BLaER1 (cell line): ENCODE data around the gene ASTN1.

Experiments
- H3K27ac ChIP-seq: shearing (Covaris generic); formaldehyde crosslinking; 2 replicates; pipeline ENCODE4 v1.8.1; 2022
- H3K27me3 ChIP-seq: shearing (Covaris generic); formaldehyde crosslinking; 2 replicates; pipeline ENCODE4 v1.8.1; 2022
- H3K36me3 ChIP-seq: shearing (Covaris generic); formaldehyde crosslinking; 2 replicates; pipeline ENCODE4 v1.8.1; 2022
- H3K4me1 ChIP-seq: shearing (Covaris generic); formaldehyde crosslinking; 2 replicates; pipeline ENCODE4 v1.8.1; 2022
- H3K4me2 ChIP-seq: shearing (Covaris generic); formaldehyde crosslinking; 2 replicates; pipeline ENCODE4 v1.8.1; 2022
- H3K4me3 ChIP-seq: shearing (Covaris generic); formaldehyde crosslinking; 2 replicates; pipeline ENCODE4 v1.8.1; 2022
- H3K9ac ChIP-seq: shearing (Covaris generic); formaldehyde crosslinking; 2 replicates; pipeline ENCODE4 v1.8.1; 2022
- H3K9me3 ChIP-seq: shearing (Covaris generic); formaldehyde crosslinking; 2 replicates; pipeline ENCODE4 v1.8.1; 2022
- H4K20me1 ChIP-seq: shearing (Covaris generic); formaldehyde crosslinking; 2 replicates; pipeline ENCODE4 v1.8.1; 2022
- Cebpa-rat ChIP-seq: shearing (Covaris generic); IDR thresholded peaks from 2 replicates; pipeline ENCODE4 v1.8.1; 2022

ASTN1 gene

GRCh38 chr1:177116941-177117340 lies 47.6 kb downstream of the ASTN1 start:
- H4K20me1 ChIP-seq, result no peaks in the 10 kb centered on the region
- no peak overlapping the region for H3K4me2 ChIP-seq
- H3K36me3 ChIP-seq, result no peaks in the 10 kb centered on the region
- no peaks in the 10 kb centered on the region for H3K27me3 ChIP-seq
- no peak overlapping the region for H3K9ac ChIP-seq
- no peak for TF ChIP-seq Cebpa-rat
- H3K27ac ChIP-seq, result no peak overlapping the region
- H3K4me1 ChIP-seq, result peaks cover 35% of the 10 kb centered on the region
- no peak overlapping the region for H3K4me3 ChIP-seq
- H3K9me3 ChIP-seq, result no peaks in the 10 kb centered on the region

GRCh38 chr1:177106614-177107365 lies 57.7 kb downstream of the ASTN1 start:
- H3K27me3 ChIP-seq, result no peaks in the 10 kb centered on the region
- H3K4me2 ChIP-seq, result no peak overlapping the region
- H3K4me1 ChIP-seq, result peaks cover 9% of the 10 kb centered on the region
- no peaks in the 10 kb centered on the region for H3K9me3 ChIP-seq
- no peak for TF ChIP-seq Cebpa-rat
- H4K20me1 ChIP-seq, result no peaks in the 10 kb centered on the region
- no peak overlapping the region for H3K27ac ChIP-seq
- no peaks in the 10 kb centered on the region for H3K36me3 ChIP-seq
- no peak overlapping the region for H3K4me3 ChIP-seq
- H3K9ac ChIP-seq, result no peak overlapping the region

- no peaks in the 10 kb centered on the region for H3K36me3 ChIP-seq
- H3K4me3 ChIP-seq, result no peak overlapping the region
- no peak overlapping the region for H3K27ac ChIP-seq
- no peak overlapping the region for H3K4me2 ChIP-seq
- H4K20me1 ChIP-seq, result no peaks in the 10 kb centered on the region
- H3K4me1 ChIP-seq, result peaks cover 9% of the 10 kb centered on the region
- no peaks in the 10 kb centered on the region for H3K27me3 ChIP-seq
- H3K9ac ChIP-seq, result no peak overlapping the region
- no peak for TF ChIP-seq Cebpa-rat
- H3K9me3 ChIP-seq, result no peaks in the 10 kb centered on the region
These were observed 58.3 kb downstream of the ASTN1 start for GRCh38 chr1:177106196-177106595.

GRCh38 chr1:177103005-177103852 lies 61.3 kb downstream of the ASTN1 start:
- H3K4me2 ChIP-seq, result peak overlapping the region; percentile 13; the same call in 1 of the 2 replicates
- no peaks in the 10 kb centered on the region for H3K9me3 ChIP-seq
- no peak overlapping the region for H3K4me3 ChIP-seq
- no peak overlapping the region for H3K27ac ChIP-seq
- H3K4me1 ChIP-seq, result peaks cover 9% of the 10 kb centered on the region
- H3K9ac ChIP-seq, result no peak overlapping the region
- no peaks in the 10 kb centered on the region for H3K36me3 ChIP-seq
- no peaks in the 10 kb centered on the region for H3K27me3 ChIP-seq
- no peak for TF ChIP-seq Cebpa-rat
- no peaks in the 10 kb centered on the region for H4K20me1 ChIP-seq

- Histone ChIP-seq H3K9ac (no peak overlapping the region), H4K20me1 (no peaks in the 10 kb centered on the region), H3K4me2 (no peak overlapping the region), H3K4me3 (no peak overlapping the region), H3K27me3 (no peaks in the 10 kb centered on the region), H3K27ac (no peak overlapping the region), H3K9me3 (peaks cover 16% of the 10 kb centered on the region), H3K4me1 (no peaks in the 10 kb centered on the region), H3K36me3 (no peaks in the 10 kb centered on the region)
- no peak for TF ChIP-seq Cebpa-rat
These were observed 72.5 kb downstream of the ASTN1 start for GRCh38 chr1:177092001-177092400.

- Histone ChIP-seq H3K4me1 (no peaks in the 10 kb centered on the region), H3K27ac (no peak overlapping the region), H3K9me3 (peaks cover 6% of the 10 kb centered on the region), H4K20me1 (no peaks in the 10 kb centered on the region), H3K27me3 (no peaks in the 10 kb centered on the region), H3K4me2 (no peak overlapping the region), H3K4me3 (no peak overlapping the region), H3K9ac (no peak overlapping the region), H3K36me3 (no peaks in the 10 kb centered on the region)
- no peak for TF ChIP-seq Cebpa-rat
These were observed 73.5 kb downstream of the ASTN1 start for GRCh38 chr1:177091040-177091439.

GRCh38 chr1:177088966-177089365 lies 75.5 kb downstream of the ASTN1 start:
- no peaks in the 10 kb centered on the region for H3K36me3 ChIP-seq
- no peaks in the 10 kb centered on the region for H4K20me1 ChIP-seq
- no peaks in the 10 kb centered on the region for H3K9me3 ChIP-seq
- H3K27ac ChIP-seq, result no peak overlapping the region
- no peak overlapping the region for H3K9ac ChIP-seq
- no peaks in the 10 kb centered on the region for H3K27me3 ChIP-seq
- no peak for TF ChIP-seq Cebpa-rat
- H3K4me1 ChIP-seq, result peaks cover 1% of the 10 kb centered on the region
- H3K4me3 ChIP-seq, result no peak overlapping the region
- H3K4me2 ChIP-seq, result no peak overlapping the region

- no peak overlapping the region for H3K27ac ChIP-seq
- no peak for TF ChIP-seq Cebpa-rat
These were observed 81.4 kb downstream of the ASTN1 start for GRCh38 chr1:177082855-177083693.

GRCh38 chr1:177080564-177080963 lies 83.9 kb downstream of the ASTN1 start:
- no peaks in the 10 kb centered on the region for H3K36me3 ChIP-seq
- no peak overlapping the region for H3K4me3 ChIP-seq
- no peak overlapping the region for H3K9ac ChIP-seq
- TF ChIP-seq Cebpa-rat, result no peak
- peaks cover 36% of the 10 kb centered on the region for H3K4me1 ChIP-seq
- no peak overlapping the region for H3K27ac ChIP-seq
- H3K27me3 ChIP-seq, result no peaks in the 10 kb centered on the region
- H4K20me1 ChIP-seq, result no peaks in the 10 kb centered on the region
- H3K9me3 ChIP-seq, result no peaks in the 10 kb centered on the region
- peak overlapping the region; percentile 51 for H3K4me2 ChIP-seq

More at GRCh38 chr1:177082855-177083693, 81.4 kb downstream of the ASTN1 start:
- Histone ChIP-seq H3K9ac (no peak overlapping the region), H4K20me1 (no peaks in the 10 kb centered on the region), H3K4me2 (peak overlapping the region; percentile 59), H3K4me1 (peaks cover 36% of the 10 kb centered on the region), H3K9me3 (no peaks in the 10 kb centered on the region), H3K36me3 (no peaks in the 10 kb centered on the region), H3K4me3 (no peak overlapping the region), H3K27me3 (no peaks in the 10 kb centered on the region)
